HCT116 (cell line): ENCODE results near the gene LIM2. TPM values are rescaled to one million over a fixed set of nuclear protein-coding genes. Genes with fewer than 3 reads are reported as not detected.

Experiments
- ATAC-seq: fragments of 200-7000 bp; cut with Tn5 transposase; 2 replicates; pipeline ENCODE4 v1.9.1; 2020; ENCODE audit warnings: mild to moderate bottlenecking, moderate library complexity
- BruUV-seq: library from RNA; stranded (reverse); fragments of 400-500 nt; replicated peaks from 2 replicates; lab custom pipeline; 2021; lab: Mats Ljungman, UMichigan
- CTCF ChIA-PET: fragments of 300-600 bp; sonication (Branson Sonifier 250); formaldehyde crosslinking; loops from one replicate; lab custom pipeline; 2021; ENCODE audit warnings: antibody characterized with exemption; lab: Charles Lee
- POLR2A ChIA-PET: fragments of 300-600, 350-600 bp; sonication (Branson Sonifier 250); formaldehyde crosslinking; loops from one replicate; lab custom pipeline; 2021; ENCODE audit warnings: antibody characterized with exemption; lab: Charles Lee
- RAD21 ChIA-PET, 2 experiments: fragments of 300-600 bp; sonication (Branson Sonifier 250); formaldehyde crosslinking; loops; one replicate each; lab custom pipeline; 2023; ENCODE audit warnings: low total read pairs in 2 of 2; ENCODE audit not compliant: uncharacterized antibody in 2 of 2, unreplicated experiment in 2 of 2, low non-redundant PET in 1 of 2; lab: Charles Lee
- DNase-seq: peaks from one replicate; pipeline ENCODE4 v3.0.0-alpha.2; 2010; ENCODE audit warnings: low read depth, low spot score
- H2AFZ ChIP-seq: fragments of 200-600 bp; shearing (Covaris generic), sonication (generic); 2 replicates; pipeline ENCODE4 v1.6.1; 2017; ENCODE audit warnings: low read depth, mixed run types, mixed read lengths, antibody characterized with exemption, low read length; ENCODE audit not compliant: poor library complexity, severe bottlenecking
- H3K27ac ChIP-seq: 2 replicates; pipeline ENCODE4 v1.5.1; 2012; ENCODE audit warnings: low read depth, low read length
- H3K27me3 ChIP-seq: fragments of 200-600 bp; sonication (generic); 2 replicates; pipeline ENCODE4 v1.6.1; 2016; ENCODE audit warnings: mixed run types, low read length, mixed read lengths; ENCODE audit not compliant: insufficient read depth
- H3K36me3 ChIP-seq, 2 experiments: fragments of 200-500 bp in 1 of 2; fragments of 200-600 bp in 1 of 2; sonication (Bioruptor generic) in 1 of 2; sonication (generic) in 1 of 2; 2 replicates each; pipeline versions ENCODE4 v1.5.1 to v1.6.1; 2014 to 2016; ENCODE audit warnings: low read length in 2 of 2, inconsistent platforms in 1 of 2, mixed read lengths in 1 of 2, mixed run types in 1 of 2; ENCODE audit not compliant: insufficient read depth in 2 of 2, control insufficient read depth in 1 of 2
- H3K4me1 ChIP-seq, 2 experiments: fragments of 200-600 bp in 1 of 2; sonication (generic) in 1 of 2; 2 replicates each; pipeline versions ENCODE4 v1.5.1 to v1.6.1; 2012 to 2017; ENCODE audit warnings: low read length in 2 of 2, inconsistent platforms in 1 of 2, mild to moderate bottlenecking in 1 of 2, mixed read lengths in 1 of 2, mixed run types in 1 of 2, moderate library complexity in 1 of 2; ENCODE audit not compliant: insufficient read depth in 2 of 2, control insufficient read depth in 1 of 2
- H3K4me2 ChIP-seq: fragments of 200-600 bp; sonication (generic); 2 replicates; pipeline ENCODE4 v1.6.1; 2017; ENCODE audit warnings: mixed run types, low read length, mixed read lengths
- H3K4me3 ChIP-seq, 2 experiments: fragments of 200-600 bp in 1 of 2; sonication (generic) in 1 of 2; replicated peaks in 1 of 2; 2 replicates each; pipeline ENCODE4 v1.5.1; 2011 to 2016; ENCODE audit warnings: low read length in 2 of 2, control low read depth in 1 of 2, low read depth in 1 of 2, mild to moderate bottlenecking in 1 of 2, mixed read lengths in 1 of 2, mixed run types in 1 of 2
- H3K79me2 ChIP-seq: fragments of 200-600 bp; sonication (generic); 2 replicates; pipeline ENCODE4 v1.6.1; 2017; ENCODE audit warnings: mild to moderate bottlenecking, mixed run types, low read length, moderate library complexity, mixed read lengths; ENCODE audit not compliant: insufficient read depth
- H3K9ac ChIP-seq: fragments of 200-600 bp; sonication (generic); 2 replicates; pipeline ENCODE4 v1.6.1; 2016; ENCODE audit warnings: low read length, mixed read lengths
- H3K9me2 ChIP-seq: fragments of 200-600 bp; sonication (generic), shearing (Covaris generic); 2 replicates; pipeline ENCODE4 v1.6.1; 2017; ENCODE audit warnings: mixed run types, mild to moderate bottlenecking, moderate library complexity; ENCODE audit not compliant: insufficient read depth
- H3K9me3 ChIP-seq, 2 experiments: fragments of 200-500 bp in 1 of 2; fragments of 200-600 bp in 1 of 2; sonication (Bioruptor generic) in 1 of 2; sonication (generic) in 1 of 2; 2 replicates each; pipeline ENCODE4 v1.6.1; 2014 to 2017; ENCODE audit warnings: low read length in 2 of 2, mixed read lengths in 2 of 2, inconsistent platforms in 1 of 2, low read depth in 1 of 2, mild to moderate bottlenecking in 1 of 2, mixed run types in 1 of 2, moderate library complexity in 1 of 2; ENCODE audit not compliant: control insufficient read depth in 1 of 2, insufficient read depth in 1 of 2
- H4K20me1 ChIP-seq: fragments of 200-600 bp; sonication (generic), shearing (Covaris generic); 2 replicates; pipeline ENCODE4 v1.6.1; 2017; ENCODE audit warnings: mixed run types, mild to moderate bottlenecking, moderate library complexity; ENCODE audit not compliant: insufficient read depth
- EGR1 ChIP-seq: IDR thresholded peaks from 2 replicates; pipeline ENCODE4 v1.6.1; 2012; ENCODE audit warnings: low read depth
- EZH2phosphoT487 ChIP-seq: fragments of 200-600 bp; IDR thresholded peaks from 2 replicates; pipeline ENCODE4 v1.6.1; 2018; ENCODE audit warnings: antibody characterized with exemption, borderline replicate concordance
- FOSL1 ChIP-seq: IDR thresholded peaks from 2 replicates; pipeline ENCODE4 v1.6.1; 2012; ENCODE audit warnings: low read depth
- MAX ChIP-seq: IDR thresholded peaks from 2 replicates; pipeline ENCODE4 v1.6.1; 2012
- REST ChIP-seq: IDR thresholded peaks from 2 replicates; pipeline ENCODE4 v1.6.1; 2012; ENCODE audit warnings: low read depth
- SP1 ChIP-seq: IDR thresholded peaks from 2 replicates; pipeline ENCODE4 v1.6.1; 2012; ENCODE audit warnings: low read depth
- ZFX ChIP-seq: fragments of 450-650 bp; IDR thresholded peaks from 2 replicates; pipeline ENCODE4 v1.6.1; 2017
- intact Hi-C: fragments of 100-400 bp; cut with micrococcal nuclease; formaldehyde crosslinking; loops from 2 replicates; pipeline ENCODE4 v1.10.0; 2022
- total RNA-seq: library from RNA; stranded (reverse); gene quantifications from one replicate; pipeline ENCODE4 v1.2.1, GENCODE V29; 2021; ENCODE audit not compliant: unreplicated experiment

Gene LIM2
- total RNA-seq, 1 experiment from 2014 or later: not detected

GRCh38 chr19:51338563-51339312, 49.0 kb downstream of the LIM2 start (continued):
- TF ChIP-seq REST (no peak), SP1 (no peak), EZH2phosphoT487 (no peak), EGR1 (no peak), ZFX (no peak)
- TF ChIP-seq, all 23 proteins: peak for 5

- no peaks in the 10 kb centered on the region for H3K36me3 ChIP-seq
- H3K27ac ChIP-seq: peak overlapping the region; percentile 55
- intact Hi-C loops: no loop called here
- H2AFZ ChIP-seq: peak overlapping the region; percentile 90
- H4K20me1 ChIP-seq: no peaks in the 10 kb centered on the region
- DNase-seq: no peak
- H3K4me1 ChIP-seq: peaks cover 5 to 42% of the 10 kb centered on the region in 2 experiments; a peak in 3 of 4 replicates
- peak overlapping the region; percentile 70 for H3K9ac ChIP-seq
- no peak for TF ChIP-seq FOSL1
- TF ChIP-seq MAX: no peak
- H3K4me2 ChIP-seq: peak overlapping the region; percentile 90
- BruUV-seq: TSS peak; percentile 65
- ChIA-PET CTCF (interaction anchor here (0.7 to 1.0 kb wide), 2 partner anchors 70 to 319 kb away, joined by 3 to 5 read pairs; no protein-coding TSS in a partner anchor), RAD21 (interaction anchor here in 1 of 2 experiments (0.6 kb wide), 1 partner anchor 73 kb away, joined by 4 read pairs; no protein-coding TSS in a partner anchor), POLR2A (no interaction called here)
- no peaks in the 10 kb centered on the region for H3K9me3 ChIP-seq
- H3K4me3 ChIP-seq: peak overlapping the region; percentile 54 to 67
- no peaks in the 10 kb centered on the region for H3K79me2 ChIP-seq
- H3K9me2 ChIP-seq: no peaks in the 10 kb centered on the region
- no peak for ATAC-seq
- no peaks in the 10 kb centered on the region for H3K27me3 ChIP-seq
Observed at GRCh38 chr19:51337861-51338562, 49.8 kb downstream of the LIM2 start.
